ENCODE data around the gene OR13A1.

OR13A1 gene

GRCh38 chr10:45253183-45253914, 62.1 kb downstream of the OR13A1 start:
- H3K4me3 ChIP-seq (ENCODE audit: low read depth, low read length) = no peak overlapping the region
- no peaks in the 10 kb centered on the region for H3K4me1 ChIP-seq
- TF ChIP-seq CTCF (IDR thresholded peaks at IDR 0.05; ENCODE audit: low read depth, low read length) = no peak

More at GRCh38 chr10:45253183-45253914, 62.1 kb downstream of the OR13A1 start:
- Histone ChIP-seq H3K36me3 (no peaks in the 10 kb centered on the region), H3K9me3 (no peaks in the 10 kb centered on the region), H3K27me3 (no peaks in the 10 kb centered on the region)
- DNase-seq = no peak

All from BE2C (cell line).